B cell (primary cell): ENCODE measurements around the gene RCE1. TPM values are rescaled to one million over a fixed set of nuclear protein-coding genes. Genes with fewer than 3 reads are reported as not detected.

ENCODE experiments used
- ATAC-seq: fragments of 200-7000 bp; cut with Tn5 transposase; one replicate; pipeline ENCODE4 v1.10.0; 2021; ENCODE audit warnings: low read depth, mild to moderate bottlenecking, moderate number of reproducible peaks, moderate library complexity
- CTCF ChIA-PET: fragments of 350-600 bp; sonication (Branson Sonifier 250); formaldehyde crosslinking; loops from one replicate; lab custom pipeline; 2021; ENCODE audit warnings: antibody characterized with exemption, inconsistent platforms; lab: Charles Lee
- POLR2A ChIA-PET: fragments of 350-600 bp; sonication (Branson Sonifier 250); formaldehyde crosslinking; loops from one replicate; lab custom pipeline; 2021; ENCODE audit warnings: antibody characterized with exemption; lab: Charles Lee
- DNase-seq: peaks from one replicate; pipeline ENCODE4 v3.0.0; 2013
- H2AFZ ChIP-seq: 2 replicates; pipeline ENCODE4 v1.6.1; 2012; ENCODE audit warnings: mild to moderate bottlenecking, low read depth, low read length; ENCODE audit not compliant: insufficient read depth, poor library complexity, severe bottlenecking
- H3K27ac ChIP-seq, 2 donors: 1 replicate in 1 of 2; 2 replicates in 1 of 2; pipeline ENCODE4 v1.5.1; 2012 to 2013; ENCODE audit warnings: low read length in 2 of 2, mild to moderate bottlenecking in 2 of 2, moderate library complexity in 1 of 2
- H3K27me3 ChIP-seq, 4 experiments: fragments of 200-600 bp in 1 of 4; sonication (generic) in 1 of 4; replicated peaks in 1 of 4; 1 replicate in 2 of 4; 2 replicates in 2 of 4; pipeline versions ENCODE4 v1.6.1 to v1.7.0; 2013 to 2016; ENCODE audit warnings: low read length in 3 of 4, mild to moderate bottlenecking in 2 of 4, mixed read lengths in 1 of 4, moderate library complexity in 1 of 4; ENCODE audit not compliant: insufficient read depth in 4 of 4, control insufficient read depth in 3 of 4; ENCODE audit errors: control extremely low read depth in 1 of 4
- H3K36me3 ChIP-seq, 2 experiments: replicated peaks in 1 of 2; 1 replicate in 1 of 2; 2 replicates in 1 of 2; pipeline versions ENCODE4 v1.6.1 to v1.7.1; 2013; ENCODE audit warnings: low read length in 1 of 2; ENCODE audit not compliant: insufficient read depth in 2 of 2, control insufficient read depth in 1 of 2; ENCODE audit errors: control extremely low read depth in 1 of 2, extremely low read depth in 1 of 2
- H3K4me1 ChIP-seq, 2 donors: fragments of 200-600 bp in 1 of 2; sonication (generic) in 1 of 2; 1 replicate in 1 of 2; 2 replicates in 1 of 2; pipeline versions ENCODE4 v1.5.1 to v1.6.1; 2013 to 2017; ENCODE audit warnings: low read length in 2 of 2; ENCODE audit not compliant: control insufficient read depth in 2 of 2, insufficient read depth in 2 of 2
- H3K4me2 ChIP-seq: replicated peaks from 2 replicates; pipeline ENCODE3; 2012; ENCODE audit warnings: mild to moderate bottlenecking, low read depth, low read length; ENCODE audit not compliant: poor library complexity, severe bottlenecking
- H3K4me3 ChIP-seq, 5 experiments: fragments of 200-600 bp in 1 of 5; sonication (generic) in 1 of 5; 1 replicate in 3 of 5; 2 replicates in 2 of 5; pipeline versions ENCODE4 v1.5.1 to v1.7.0; 2011 to 2016; ENCODE audit warnings: low read length in 4 of 5, mild to moderate bottlenecking in 4 of 5, low read depth in 2 of 5, control low read depth in 1 of 5, moderate library complexity in 1 of 5; ENCODE audit not compliant: insufficient read depth in 1 of 5; ENCODE audit errors: control extremely low read depth in 1 of 5, extremely low read depth in 1 of 5
- H3K79me2 ChIP-seq: fragments of 200-600 bp; sonication (generic); one replicate; pipeline ENCODE4 v1.6.0; 2016; ENCODE audit warnings: low read length; ENCODE audit not compliant: control insufficient read depth, insufficient read depth
- H3K9ac ChIP-seq: fragments of 200-600 bp; sonication (generic); 2 replicates; pipeline ENCODE4 v1.6.1; 2017; ENCODE audit warnings: mild to moderate bottlenecking, low read length, moderate library complexity
- H3K9me3 ChIP-seq, 3 donors: one replicate each; pipeline versions ENCODE4 v1.6.1 to v1.7.1; 2013; ENCODE audit warnings: low read length in 2 of 3; ENCODE audit not compliant: control insufficient read depth in 2 of 3, insufficient read depth in 1 of 3; ENCODE audit errors: control extremely low read depth in 1 of 3
- H4K20me1 ChIP-seq: 2 replicates; pipeline ENCODE4 v1.6.0; 2012; ENCODE audit warnings: mild to moderate bottlenecking, low read length; ENCODE audit not compliant: insufficient read depth, control insufficient read depth, poor library complexity, severe bottlenecking
- H3K27ac Mint-ChIP-seq: one replicate; pipeline ENCODE4 v1.8.0; 2021; ENCODE audit warnings: mixed read lengths
- H3K27me3 Mint-ChIP-seq: one replicate; pipeline ENCODE4 v1.8.0; 2021; ENCODE audit warnings: mixed read lengths
- H3K4me1 Mint-ChIP-seq: one replicate; pipeline ENCODE4 v1.8.0; 2021; ENCODE audit warnings: mixed read lengths
- H3K4me3 Mint-ChIP-seq: one replicate; pipeline ENCODE4 v1.8.0; 2021; ENCODE audit warnings: mixed read lengths
- H3K9me3 Mint-ChIP-seq: one replicate; pipeline ENCODE4 v1.8.0; 2022; ENCODE audit warnings: mixed read lengths; ENCODE audit not compliant: insufficient read depth
- CTCF ChIP-seq: fragments of 200-600 bp; IDR thresholded peaks from one replicate; pipeline ENCODE4 v1.8.0; 2022; ENCODE audit warnings: antibody characterized with exemption, mild to moderate bottlenecking
- EZH2 ChIP-seq: IDR thresholded peaks from 2 replicates; pipeline ENCODE4 v1.6.1; 2012; ENCODE audit warnings: borderline replicate concordance, low read depth, mild to moderate bottlenecking, moderate library complexity, low read length; ENCODE audit not compliant: insufficient read depth, poor library complexity, severe bottlenecking
- WGBS: methylation state at CpG from one replicate; pipeline ENCODE4 v1.1.5; 2013; ENCODE audit warnings: missing lambda C conversion rate; ENCODE audit not compliant: insufficient coverage; 5-methylcytosine and 5-hydroxymethylcytosine counted together
- intact Hi-C: fragments of 100-400 bp; cut with micrococcal nuclease; formaldehyde crosslinking; loops from one replicate; pipeline ENCODE4 v1.10.0; 2022
- polyA plus RNA-seq: library from polyadenylated mRNA; depleted of rRNA; stranded (reverse); fragments of >200 nt; gene quantifications from 2 replicates; pipeline ENCODE4 v1.2.3, GENCODE V29; 2012
- total RNA-seq, 2 donors: library from RNA; stranded (reverse); fragments of 120-200 nt in 1 of 2; gene quantifications; 1 replicate in 1 of 2; 2 replicates in 1 of 2; pipeline versions ENCODE4 v1.2.3 to v1.2.4, GENCODE V29; 2013 to 2022

Gene RCE1
- total and polyA plus RNA-seq, 2 donors (not counting 1 experiment from before 2014, with no cell fraction given) = 31.6 to 59.7 TPM

GRCh38 chr11:66848671-66849500 lies 5.6 kb downstream of the RCE1 start:
- Histone ChIP-seq H3K4me1 (peaks cover 6 to 17% of the 10 kb centered on the region in 2 donors), H3K79me2 (peaks cover 18% of the 10 kb centered on the region), H2AFZ (no peak overlapping the region), H3K9me3 (no peaks in the 10 kb centered on the region), H3K4me2 (no peak overlapping the region), H3K36me3 (peaks cover 3 to 32% of the 10 kb centered on the region in 2 experiments), H3K27ac (no peak overlapping the region), H4K20me1 (peaks cover 11% of the 10 kb centered on the region), H3K4me3 (no peak overlapping the region), H3K27me3 (no peaks in the 10 kb centered on the region), H3K9ac (no peak overlapping the region)
- DNase-seq (no peak), ATAC-seq (no peak)
- ChIA-PET CTCF (no interaction called here), POLR2A (no interaction called here)
- H3K27ac Mint-ChIP-seq = no peak overlapping the region
- 96% methylated on average over 28 of the region's 28 CpGs for WGBS
- intact Hi-C loops = no loop called here
- H3K27me3 Mint-ChIP-seq = no peaks in the 10 kb centered on the region
- no peak overlapping the region for H3K4me3 Mint-ChIP-seq
- H3K9me3 Mint-ChIP-seq = no peaks in the 10 kb centered on the region
- TF ChIP-seq EZH2 = no peak
- no peak for TF ChIP-seq CTCF
- H3K4me1 Mint-ChIP-seq = peaks cover 18% of the 10 kb centered on the region

- H3K4me1 Mint-ChIP-seq = peaks cover 11% of the 10 kb centered on the region
- ATAC-seq = no peak
- no peak for TF ChIP-seq EZH2
- H3K79me2 ChIP-seq = peaks cover 10% of the 10 kb centered on the region
- no peak overlapping the region for H3K4me2 ChIP-seq
- H3K4me3 Mint-ChIP-seq = no peak overlapping the region
- no peaks in the 10 kb centered on the region for H3K9me3 Mint-ChIP-seq
- WGBS = 96% methylated on average over 20 of the region's 22 CpGs
- H3K36me3 ChIP-seq = peaks cover 3 to 32% of the 10 kb centered on the region in 2 experiments
- no peak overlapping the region for H3K27ac Mint-ChIP-seq
- H2AFZ ChIP-seq = no peak overlapping the region
- no peak for DNase-seq
- no peaks in the 10 kb centered on the region for H3K27me3 Mint-ChIP-seq
- peaks cover 4% of the 10 kb centered on the region for H4K20me1 ChIP-seq
- H3K4me3 ChIP-seq = no peak overlapping the region
- POLR2A ChIA-PET = no interaction called here
- H3K27me3 ChIP-seq = no peaks in the 10 kb centered on the region
- intact Hi-C loops = no loop called here
- no peak overlapping the region for H3K9ac ChIP-seq
- CTCF ChIA-PET = no interaction called here
- no peaks in the 10 kb centered on the region for H3K9me3 ChIP-seq
- peaks cover 0 to 9% of the 10 kb centered on the region in 2 donors for H3K4me1 ChIP-seq
- H3K27ac ChIP-seq = no peak overlapping the region
Measured at GRCh38 chr11:66849501-66850234, 6.4 kb downstream of the RCE1 start.
